ENCODE measurements around the gene USP3.

DNA sequence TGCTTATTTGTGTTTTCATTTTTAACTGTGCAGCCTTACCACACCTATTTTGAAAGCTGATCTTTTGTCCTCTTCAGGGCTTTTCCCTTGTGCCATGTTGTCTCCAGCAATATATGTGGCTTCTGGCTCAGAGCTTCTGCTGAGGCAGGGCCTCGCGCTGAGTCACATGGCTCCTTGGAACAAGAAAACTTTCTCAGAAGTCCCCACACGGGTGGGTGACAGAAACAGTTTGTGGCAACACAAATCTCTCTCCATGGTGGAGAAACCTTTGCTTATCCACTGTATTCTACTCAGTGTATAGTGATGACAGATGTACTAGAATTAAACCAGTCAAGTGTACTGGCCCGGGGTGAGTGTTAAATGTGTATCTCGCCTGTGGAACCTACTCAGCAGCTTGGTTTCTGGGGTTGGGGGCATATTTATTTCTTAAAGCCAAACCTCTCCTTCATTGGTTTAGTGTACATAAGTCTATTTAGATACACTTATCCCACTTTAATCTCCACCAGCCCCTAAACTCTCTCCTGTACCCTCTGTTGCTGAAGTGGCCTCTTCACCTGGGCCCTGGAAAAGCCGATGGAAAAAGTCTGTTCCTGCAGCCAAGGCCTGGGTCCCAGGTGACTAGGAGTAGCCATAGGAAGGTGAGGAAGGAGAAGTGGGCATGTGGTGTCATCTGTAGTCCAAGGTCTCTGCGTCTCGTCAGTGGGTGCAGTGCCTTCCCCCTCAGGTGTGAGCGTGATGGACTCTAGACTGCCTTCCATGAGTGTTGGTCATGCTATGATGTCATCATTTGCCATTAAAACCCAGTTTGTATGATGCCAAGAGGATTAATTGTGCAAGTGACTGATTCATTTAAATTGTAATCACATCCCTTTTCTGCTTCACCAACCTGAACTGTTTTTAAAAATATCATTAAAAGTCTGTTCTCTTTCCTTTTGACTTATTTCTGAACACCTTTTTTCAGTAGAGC is 89.6 kb downstream of the USP3 start:
- TF ChIP-seq EZH2 (IDR thresholded peaks at IDR 0.05; ENCODE audit: insufficient read depth, poor library complexity, severe bottlenecking) (no peak), EZH2phosphoT487 (IDR thresholded peaks at IDR 0.05; ENCODE audit: insufficient read depth, low read depth) (no peak)

Data from GM23248 (cell line).